Measurements from ENCODE around the gene PTPN4.

Gene PTPN4

DNA sequence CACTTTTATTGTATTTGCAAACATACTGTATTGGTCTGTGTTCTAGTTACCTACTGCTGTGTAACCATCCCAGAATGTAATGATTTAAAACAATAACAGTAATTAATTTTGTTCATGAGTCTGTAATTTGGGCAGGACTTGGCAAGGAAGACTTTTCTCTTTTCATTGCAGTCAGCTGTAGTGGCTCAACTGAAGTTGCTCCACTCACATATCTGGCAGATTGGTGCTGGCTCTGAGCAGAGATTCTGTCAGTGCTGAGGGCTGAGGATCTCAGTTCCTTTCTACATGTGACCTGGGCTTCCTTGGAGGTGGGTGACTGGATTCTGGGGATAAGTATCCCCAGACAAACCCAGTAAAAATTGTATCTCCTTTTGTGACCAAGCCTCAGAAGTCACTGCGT, 26.6 kb downstream of the PTPN4 start:
- DNase-seq (ENCODE audit: insufficient read length, low spot score) (no peak), FAIRE-seq (no peak)
- TF ChIP-seq, protein P1, sequence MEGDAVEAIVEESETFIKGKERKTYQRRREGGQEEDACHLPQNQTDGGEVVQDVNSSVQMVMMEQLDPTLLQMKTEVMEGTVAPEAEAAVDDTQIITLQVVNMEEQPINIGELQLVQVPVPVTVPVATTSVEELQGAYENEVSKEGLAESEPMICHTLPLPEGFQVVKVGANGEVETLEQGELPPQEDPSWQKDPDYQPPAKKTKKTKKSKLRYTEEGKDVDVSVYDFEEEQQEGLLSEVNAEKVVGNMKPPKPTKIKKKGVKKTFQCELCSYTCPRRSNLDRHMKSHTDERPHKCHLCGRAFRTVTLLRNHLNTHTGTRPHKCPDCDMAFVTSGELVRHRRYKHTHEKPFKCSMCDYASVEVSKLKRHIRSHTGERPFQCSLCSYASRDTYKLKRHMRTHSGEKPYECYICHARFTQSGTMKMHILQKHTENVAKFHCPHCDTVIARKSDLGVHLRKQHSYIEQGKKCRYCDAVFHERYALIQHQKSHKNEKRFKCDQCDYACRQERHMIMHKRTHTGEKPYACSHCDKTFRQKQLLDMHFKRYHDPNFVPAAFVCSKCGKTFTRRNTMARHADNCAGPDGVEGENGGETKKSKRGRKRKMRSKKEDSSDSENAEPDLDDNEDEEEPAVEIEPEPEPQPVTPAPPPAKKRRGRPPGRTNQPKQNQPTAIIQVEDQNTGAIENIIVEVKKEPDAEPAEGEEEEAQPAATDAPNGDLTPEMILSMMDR (IDR thresholded peaks at IDR 0.05; ENCODE audit: insufficient read depth, missing control alignments), result no peak

DNA sequence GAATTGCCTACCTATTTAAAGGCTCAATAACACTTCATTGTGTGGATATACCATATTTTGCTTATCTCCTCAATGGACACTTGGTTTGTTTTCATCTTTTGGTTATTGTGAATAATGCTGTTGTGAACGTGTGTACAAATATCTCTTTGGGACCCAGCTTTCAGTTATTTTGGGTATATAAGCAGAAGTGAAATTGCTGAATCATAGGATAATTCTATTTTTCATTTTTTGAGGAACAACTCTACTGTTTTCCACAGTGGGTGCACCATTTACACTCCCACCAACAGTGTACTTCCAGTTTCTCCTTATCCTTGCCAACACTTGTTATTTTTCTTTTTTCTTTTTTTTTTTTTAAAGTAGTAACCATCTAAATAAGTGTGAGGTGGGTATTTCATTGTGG, 29.0 kb downstream of the PTPN4 start:
- TF ChIP-seq, protein P1 (IDR thresholded peaks at IDR 0.05; ENCODE audit: insufficient read depth, missing control alignments), result no peak
- no peak for DNase-seq (ENCODE audit: insufficient read length, low spot score)
- no peak for FAIRE-seq

DNA sequence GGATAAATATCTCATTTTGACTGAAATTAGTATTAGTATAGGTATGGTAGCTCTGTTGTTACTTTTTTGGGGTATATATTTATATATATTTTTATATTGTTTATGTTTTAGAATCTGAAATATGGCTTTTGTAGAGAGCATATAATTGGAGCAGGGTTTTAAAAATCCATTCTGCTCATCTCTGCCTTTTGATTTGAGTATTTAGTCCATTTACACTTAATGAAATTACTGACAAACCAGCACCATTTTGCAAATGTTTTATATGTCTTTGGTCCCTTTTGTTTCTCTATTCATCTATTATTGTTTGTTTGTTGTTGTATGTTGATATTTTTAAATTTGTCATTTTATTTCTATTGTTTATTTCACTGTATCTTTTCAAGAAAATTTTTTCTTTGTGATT, 30.7 kb downstream of the PTPN4 start:
- DNase-seq (ENCODE audit: insufficient read length, low spot score) (no peak), FAIRE-seq (no peak)
- TF ChIP-seq, protein P1 (IDR thresholded peaks at IDR 0.05; ENCODE audit: insufficient read depth, missing control alignments), result no peak

DNA sequence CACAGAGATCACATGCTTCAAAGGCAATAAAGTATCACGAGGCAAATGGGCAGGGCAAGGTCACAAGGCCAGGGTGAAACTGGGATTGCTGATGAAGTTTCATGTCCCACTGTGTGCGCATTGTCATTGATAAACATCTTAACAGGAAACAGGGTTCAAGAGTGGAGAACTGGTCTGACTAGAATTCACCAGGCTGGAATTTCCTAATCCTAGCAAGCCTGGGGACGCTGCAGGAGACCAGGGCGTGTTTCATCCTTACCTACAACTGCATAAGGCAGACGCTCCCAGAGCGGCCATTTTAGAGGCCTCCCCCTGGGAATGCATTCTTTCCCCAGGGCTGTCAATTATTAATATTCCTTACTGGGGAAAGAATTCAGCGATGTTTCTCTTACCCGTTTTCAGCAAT, 33.2 kb downstream of the PTPN4 start:
- DNase-seq (ENCODE audit: insufficient read length, low spot score), result no peak

DNA sequence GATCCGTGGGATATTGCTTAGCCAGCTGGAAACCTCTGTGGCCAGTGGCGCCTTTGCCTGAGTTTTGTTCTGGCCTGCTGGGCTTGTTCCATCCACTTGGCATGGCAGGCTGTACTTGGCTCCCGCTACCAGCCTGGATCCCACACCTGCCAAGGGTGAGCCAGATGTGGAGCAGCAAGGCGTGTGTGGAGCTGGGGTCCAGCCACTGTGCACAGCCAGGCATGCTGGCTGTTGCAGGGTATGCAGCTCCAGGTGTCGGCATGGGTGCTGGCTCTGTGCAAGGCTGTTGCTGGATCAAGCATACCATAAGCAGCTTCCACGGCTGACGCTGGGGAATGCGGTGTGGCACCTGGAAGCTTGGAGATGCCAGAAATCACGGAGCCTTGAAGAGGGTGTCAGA, 34.5 kb downstream of the PTPN4 start:
- DNase-seq (ENCODE audit: insufficient read length, low spot score), result no peak
- TF ChIP-seq, protein P1 (IDR thresholded peaks at IDR 0.05; ENCODE audit: insufficient read depth, missing control alignments), result no peak
- FAIRE-seq, result no peak

More for the DNA sequence above, 33.2 kb downstream of the PTPN4 start:
- no peak for FAIRE-seq
- TF ChIP-seq, protein P1 (IDR thresholded peaks at IDR 0.05; ENCODE audit: insufficient read depth, missing control alignments), result no peak

DNA sequence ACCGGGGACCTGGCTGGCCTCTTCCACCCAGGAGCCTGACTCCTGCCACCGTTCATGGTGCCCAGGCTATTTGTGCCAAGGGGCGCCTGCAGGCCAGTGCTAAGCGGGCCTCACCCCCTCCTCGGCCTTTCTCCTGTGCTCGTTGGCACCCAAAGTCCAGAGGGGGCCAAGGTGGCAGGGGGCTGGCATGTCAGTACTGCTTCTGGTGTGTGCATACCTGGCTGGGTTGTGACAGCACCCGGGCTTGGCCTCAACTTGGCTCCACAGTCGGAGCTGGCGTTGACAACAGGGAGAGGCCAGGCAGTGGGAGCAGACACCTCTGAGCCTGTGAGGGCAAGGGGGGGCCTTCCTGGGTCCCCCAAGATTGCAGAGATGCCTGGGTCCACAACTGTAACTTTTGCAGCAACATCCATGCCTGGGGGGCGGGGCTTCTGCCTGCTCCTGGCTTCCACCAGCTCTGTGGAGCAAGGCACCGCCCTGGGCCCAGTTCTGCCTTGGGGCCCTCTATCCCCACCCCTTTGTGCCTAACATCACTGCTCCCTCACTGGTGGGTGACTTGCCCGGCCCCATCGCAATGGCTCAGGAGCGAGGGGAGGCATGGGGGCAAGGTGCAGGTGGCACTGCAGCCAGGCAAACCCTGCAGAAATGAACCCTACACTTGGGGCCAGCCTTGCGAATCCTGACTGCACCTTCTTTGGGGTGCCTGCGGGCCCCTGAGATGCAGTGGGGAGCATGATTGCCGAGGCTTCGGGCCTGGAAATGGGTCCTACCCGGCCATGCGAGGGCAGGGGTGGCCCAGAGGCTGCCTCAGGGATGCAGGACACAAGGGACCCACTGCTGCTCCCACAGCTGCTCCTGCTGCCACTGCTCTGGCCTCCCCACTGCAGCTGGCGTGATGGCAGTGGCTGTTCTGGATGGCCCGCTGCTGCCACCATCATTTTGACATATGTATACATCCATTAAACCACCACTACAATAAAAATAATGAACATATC, 35.9 kb downstream of the PTPN4 start:
- DNase-seq (ENCODE audit: insufficient read length, low spot score) (no peak), FAIRE-seq (no peak)
- TF ChIP-seq, protein P1 (IDR thresholded peaks at IDR 0.05; ENCODE audit: insufficient read depth, missing control alignments), result no peak

DNA sequence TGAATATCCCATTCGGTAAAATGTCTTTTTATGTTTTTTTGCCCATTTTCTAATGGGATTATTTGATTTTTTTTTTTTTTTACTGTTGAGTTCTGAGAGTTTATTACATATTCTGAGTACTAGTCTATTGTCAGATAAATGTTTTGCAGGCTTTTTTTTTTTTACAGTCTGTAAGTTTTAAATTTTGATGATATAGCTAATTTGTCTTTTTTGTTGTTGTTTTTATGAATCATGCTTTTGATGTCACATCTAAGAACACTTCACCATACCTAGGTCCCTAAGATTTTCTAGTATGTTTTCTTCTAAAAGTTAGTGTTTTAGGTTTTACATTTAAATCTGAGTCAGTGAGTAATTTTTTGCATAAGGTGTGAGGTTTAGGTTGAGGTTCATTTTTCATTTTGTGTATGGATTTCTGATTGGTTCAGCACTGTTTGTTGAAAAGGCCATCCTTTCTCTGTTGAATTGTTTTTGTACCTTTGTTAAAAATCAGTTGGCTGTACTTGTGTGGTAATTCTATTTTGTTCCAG, 40.7 kb downstream of the PTPN4 start:
- no peak for FAIRE-seq
- DNase-seq (ENCODE audit: insufficient read length, low spot score), result no peak
- TF ChIP-seq, protein P1 (IDR thresholded peaks at IDR 0.05; ENCODE audit: insufficient read depth, missing control alignments), result no peak

Measured in D721Med (cell line).